ENCODE measurements around the gene CDK1.

Gene CDK1

GRCh38 chr10:60817398-60817805, 39.1 kb downstream of the CDK1 start:
- no peaks in the 10 kb centered on the region for H3K27me3 ChIP-seq (ENCODE audit: low read depth, low read length)
- no peak overlapping the region for H3K9ac ChIP-seq (ENCODE audit: low read length)
- peaks cover 6% of the 10 kb centered on the region for H3K4me1 ChIP-seq (ENCODE audit: low read length)
- H3K4me2 ChIP-seq (ENCODE audit: low read length), result 0 out of 2 replicates have a peak overlapping the region, but pooled peaks have one; percentile 51
- H3K4me3 ChIP-seq (ENCODE audit: low read length), result no peak overlapping the region
- no peaks in the 10 kb centered on the region for H3K79me2 ChIP-seq (ENCODE audit: low read length)
- H3K27ac ChIP-seq (ENCODE audit: low read length), result no peak overlapping the region
- no peak overlapping the region for H2AFZ ChIP-seq (ENCODE audit: low read depth, low read length)
- no peaks in the 10 kb centered on the region for H4K20me1 ChIP-seq (ENCODE audit: insufficient read depth, low read length)
- no peaks in the 10 kb centered on the region for H3K36me3 ChIP-seq (replicated peaks; ENCODE audit: low read depth, low read length)
- TF ChIP-seq CTCF (IDR thresholded peaks at IDR 0.05; ENCODE audit: low read depth, low read length) (no peak), EZH2phosphoT487 (IDR thresholded peaks at IDR 0.05; ENCODE audit: low read depth) (no peak)
- no peaks in the 10 kb centered on the region for H3K9me3 ChIP-seq (ENCODE audit: insufficient read depth, low read length)

- no peak overlapping the region for H3K9ac ChIP-seq (ENCODE audit: low read length)
- H4K20me1 ChIP-seq (ENCODE audit: insufficient read depth, low read length), result no peaks in the 10 kb centered on the region
- H3K4me1 ChIP-seq (ENCODE audit: low read length), result peaks cover 6% of the 10 kb centered on the region
- no peaks in the 10 kb centered on the region for H3K27me3 ChIP-seq (ENCODE audit: low read depth, low read length)
- TF ChIP-seq EZH2phosphoT487 (IDR thresholded peaks at IDR 0.05; ENCODE audit: low read depth), result no peak
- no peak for TF ChIP-seq CTCF (IDR thresholded peaks at IDR 0.05; ENCODE audit: low read depth, low read length)
- no peak overlapping the region for H3K4me2 ChIP-seq (ENCODE audit: low read length)
- H2AFZ ChIP-seq (ENCODE audit: low read depth, low read length), result no peak overlapping the region
- H3K4me3 ChIP-seq (ENCODE audit: low read length), result no peak overlapping the region
- no peaks in the 10 kb centered on the region for H3K79me2 ChIP-seq (ENCODE audit: low read length)
- no peaks in the 10 kb centered on the region for H3K9me3 ChIP-seq (ENCODE audit: insufficient read depth, low read length)
- H3K27ac ChIP-seq (ENCODE audit: low read length), result no peak overlapping the region
- no peaks in the 10 kb centered on the region for H3K36me3 ChIP-seq (replicated peaks; ENCODE audit: low read depth, low read length)
These were observed 40.0 kb downstream of the CDK1 start for GRCh38 chr10:60818134-60818770.

GRCh38 chr10:60819271-60819670, 41.0 kb downstream of the CDK1 start:
- H3K27me3 ChIP-seq (ENCODE audit: low read depth, low read length), result no peaks in the 10 kb centered on the region
- TF ChIP-seq CTCF (IDR thresholded peaks at IDR 0.05; ENCODE audit: low read depth, low read length), result no peak
- no peak for TF ChIP-seq EZH2phosphoT487 (IDR thresholded peaks at IDR 0.05; ENCODE audit: low read depth)
- no peak overlapping the region for H3K27ac ChIP-seq (ENCODE audit: low read length)
- H3K36me3 ChIP-seq (replicated peaks; ENCODE audit: low read depth, low read length), result no peaks in the 10 kb centered on the region
- H3K79me2 ChIP-seq (ENCODE audit: low read length), result no peaks in the 10 kb centered on the region
- no peak overlapping the region for H3K4me2 ChIP-seq (ENCODE audit: low read length)
- H3K4me3 ChIP-seq (ENCODE audit: low read length), result no peak overlapping the region
- peaks cover 6% of the 10 kb centered on the region for H3K4me1 ChIP-seq (ENCODE audit: low read length)
- H3K9me3 ChIP-seq (ENCODE audit: insufficient read depth, low read length), result no peaks in the 10 kb centered on the region
- H2AFZ ChIP-seq (ENCODE audit: low read depth, low read length), result no peak overlapping the region
- no peaks in the 10 kb centered on the region for H4K20me1 ChIP-seq (ENCODE audit: insufficient read depth, low read length)
- no peak overlapping the region for H3K9ac ChIP-seq (ENCODE audit: low read length)

GRCh38 chr10:60820093-60820754, 41.9 kb downstream of the CDK1 start:
- H3K9me3 ChIP-seq (ENCODE audit: insufficient read depth, low read length), result no peaks in the 10 kb centered on the region
- no peak overlapping the region for H3K4me3 ChIP-seq (ENCODE audit: low read length)
- H3K79me2 ChIP-seq (ENCODE audit: low read length), result no peaks in the 10 kb centered on the region
- no peak overlapping the region for H2AFZ ChIP-seq (ENCODE audit: low read depth, low read length)
- no peak overlapping the region for H3K9ac ChIP-seq (ENCODE audit: low read length)
- no peaks in the 10 kb centered on the region for H4K20me1 ChIP-seq (ENCODE audit: insufficient read depth, low read length)
- H3K4me1 ChIP-seq (ENCODE audit: low read length), result peaks cover 6% of the 10 kb centered on the region
- no peaks in the 10 kb centered on the region for H3K36me3 ChIP-seq (replicated peaks; ENCODE audit: low read depth, low read length)
- no peak overlapping the region for H3K4me2 ChIP-seq (ENCODE audit: low read length)
- H3K27me3 ChIP-seq (ENCODE audit: low read depth, low read length), result no peaks in the 10 kb centered on the region
- TF ChIP-seq CTCF (IDR thresholded peaks at IDR 0.05; ENCODE audit: low read depth, low read length), result no peak
- TF ChIP-seq EZH2phosphoT487 (IDR thresholded peaks at IDR 0.05; ENCODE audit: low read depth), result no peak
- H3K27ac ChIP-seq (ENCODE audit: low read length), result no peak overlapping the region
